Renal cortex interstitium (tissue), 11 donors: ENCODE results near the gene ARFRP1. TPM values are rescaled to one million over a fixed set of nuclear protein-coding genes. Genes with fewer than 3 reads are reported as not detected.
"Not testable (repeated sequence)": the region's sequence is repeated elsewhere in the genome, so short reads cannot be mapped to it uniquely, and the experiment has no call there.

Experiments
- DNase-seq, 11 donors: peaks; one replicate each; pipeline ENCODE4 v3.0.0-alpha.2; 2013; ENCODE audit warnings: low read depth in 9 of 11, low spot score in 4 of 11; ENCODE audit errors: extremely low read depth in 1 of 11
- polyA plus RNA-seq, 3 donors: library from polyadenylated mRNA; unstranded; fragments of 120-200 nt; gene quantifications; one replicate each; pipeline ENCODE4 v1.2.1, GENCODE V29; 2013; ENCODE audit not compliant: insufficient read length in 3 of 3

The ARFRP1 gene
- polyA plus RNA-seq, 3 donors, result 28.3 to 37.0 (median 36.2) TPM

GRCh38 chr20:63736893-63737694 lies 29.3 kb upstream of the ARFRP1 start:
- DNase-seq, result no peak

DNA sequence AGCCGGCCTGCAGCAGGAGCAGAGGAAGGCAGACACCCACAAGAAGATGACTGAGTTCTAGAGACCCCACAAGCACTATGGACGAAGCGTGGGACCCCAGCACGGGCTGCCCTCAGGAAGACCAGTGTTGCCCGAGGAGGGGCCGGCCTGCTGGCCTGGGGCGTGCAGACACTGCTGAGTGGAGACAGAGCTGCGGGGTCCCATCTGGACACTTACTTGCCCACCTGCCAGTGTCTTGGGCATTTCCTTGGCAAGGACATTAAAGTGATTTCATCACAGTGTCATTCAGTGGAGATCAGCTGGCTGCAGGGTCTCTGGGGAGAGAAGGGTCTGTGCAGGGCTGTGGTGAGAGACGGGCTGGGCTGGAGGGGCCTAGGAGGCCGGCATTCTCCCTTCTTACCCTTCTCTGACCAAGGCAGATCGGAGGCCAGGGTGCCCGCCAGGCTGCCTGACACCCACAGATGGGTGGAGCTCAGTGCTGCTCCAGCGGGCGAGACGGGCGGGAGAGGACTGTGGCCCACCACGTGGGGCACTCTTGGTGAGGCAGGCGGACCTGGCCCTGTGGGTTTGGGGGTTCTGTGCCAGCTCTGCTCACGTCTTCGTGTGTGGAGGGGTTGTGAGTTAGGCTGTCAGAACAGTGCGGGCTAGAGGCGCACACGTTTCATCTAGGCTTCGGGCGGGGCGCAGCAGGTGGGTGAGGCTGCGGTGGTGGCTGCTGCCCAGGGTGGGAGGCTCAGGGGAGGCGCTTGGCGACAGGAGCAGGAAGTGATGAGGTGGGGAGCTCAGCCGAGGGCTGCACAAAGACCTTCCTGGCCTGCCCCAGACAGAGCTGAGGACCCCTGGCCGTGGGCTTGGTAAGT lies 28.3 kb upstream of the ARFRP1 start, which contains the start of gene LIME1:
TSS of gene LIME1 (plus strand) at position 806 of the 860 bp plus-strand sequence. CDS start 886 bp downstream, outside the sequence.
- no peak for DNase-seq

DNA sequence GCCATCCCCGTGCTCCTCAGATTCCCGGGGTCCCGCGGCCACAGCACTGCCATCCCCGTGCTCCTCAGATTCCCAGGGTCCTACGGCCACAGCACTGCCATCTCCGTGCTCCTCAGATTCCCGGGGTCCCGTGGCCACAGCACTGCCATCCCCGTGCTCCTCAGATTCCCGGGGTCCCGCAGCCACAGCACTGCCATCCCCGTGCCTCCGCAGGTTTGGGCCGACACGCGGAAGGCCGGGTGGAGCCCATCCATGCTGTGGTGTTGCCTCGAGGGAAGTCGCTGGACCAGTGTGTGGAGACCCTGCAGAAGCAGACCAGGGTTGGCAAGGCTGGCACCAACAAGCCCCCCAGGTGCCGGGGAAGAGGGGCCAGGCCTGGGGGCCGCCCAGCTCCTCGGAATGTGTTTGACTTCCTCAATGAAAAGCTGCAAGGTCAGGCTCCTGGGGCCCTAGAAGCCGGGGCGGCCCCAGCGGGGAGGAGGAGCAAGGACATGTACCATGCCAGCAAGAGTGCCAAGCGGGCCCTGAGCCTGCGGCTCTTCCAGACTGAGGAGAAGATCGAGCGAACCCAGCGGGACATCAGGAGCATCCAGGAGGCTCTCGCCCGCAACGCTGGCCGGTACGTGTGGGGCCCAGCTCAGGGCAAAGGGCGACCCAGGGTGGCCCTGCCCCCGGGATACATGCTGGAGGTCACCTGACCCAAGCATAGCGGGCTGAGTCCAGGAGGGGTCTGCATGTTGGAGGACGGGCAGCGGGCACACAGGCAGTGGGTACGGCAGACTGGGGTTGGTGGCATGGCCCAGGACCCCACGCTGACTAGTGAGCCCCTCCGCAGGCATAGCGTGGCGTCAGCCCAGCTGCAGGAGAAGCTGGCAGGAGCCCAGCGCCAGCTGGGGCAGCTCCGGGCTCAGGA lies 27.4 kb upstream of the ARFRP1 start:
- DNase-seq, result no peak

DNA sequence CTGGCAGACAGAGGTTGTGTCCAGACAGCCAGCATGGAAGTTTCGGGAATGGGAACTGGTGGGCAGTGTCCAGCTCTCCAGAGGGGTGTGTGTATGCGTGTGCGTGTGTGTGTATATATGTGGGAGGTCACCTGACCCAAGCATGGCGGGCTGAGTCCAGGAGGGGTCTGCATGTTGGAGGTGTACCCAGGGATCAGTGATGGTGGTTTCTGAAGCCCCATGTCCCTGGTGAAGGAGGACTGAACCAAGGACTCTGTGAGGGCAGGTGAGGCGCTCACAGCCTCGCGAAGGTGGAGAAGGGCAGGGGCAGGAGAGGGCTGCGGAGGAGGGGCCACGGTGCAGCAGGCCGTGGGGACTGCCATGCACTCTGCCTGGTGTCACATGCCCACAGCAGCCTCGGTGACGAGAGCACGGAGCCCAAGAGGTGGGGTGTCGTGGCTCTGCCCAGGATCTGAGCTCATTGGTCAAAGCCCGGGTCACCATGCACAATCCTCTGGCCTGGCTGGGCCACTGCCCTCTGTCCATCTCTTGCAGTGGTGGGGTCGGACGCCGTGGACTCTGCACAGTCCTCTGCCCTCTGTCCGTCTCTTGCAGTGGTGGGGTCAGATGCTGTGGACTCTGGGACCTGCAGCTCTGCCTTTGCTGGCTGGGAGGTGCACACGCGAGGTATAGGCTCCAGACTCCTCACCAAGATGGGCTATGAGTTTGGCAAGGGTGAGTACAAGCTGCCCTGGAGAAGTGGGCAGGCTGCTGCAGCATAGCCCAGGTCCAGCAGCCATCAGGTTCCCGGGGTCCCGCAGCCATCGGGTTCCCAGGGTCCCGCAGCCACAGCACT lies 26.6 kb upstream of the ARFRP1 start:
- DNase-seq, result no peak

- DNase-seq, result no peak
Observed at GRCh38 chr20:63733579-63734081, 25.9 kb upstream of the ARFRP1 start.

DNA sequence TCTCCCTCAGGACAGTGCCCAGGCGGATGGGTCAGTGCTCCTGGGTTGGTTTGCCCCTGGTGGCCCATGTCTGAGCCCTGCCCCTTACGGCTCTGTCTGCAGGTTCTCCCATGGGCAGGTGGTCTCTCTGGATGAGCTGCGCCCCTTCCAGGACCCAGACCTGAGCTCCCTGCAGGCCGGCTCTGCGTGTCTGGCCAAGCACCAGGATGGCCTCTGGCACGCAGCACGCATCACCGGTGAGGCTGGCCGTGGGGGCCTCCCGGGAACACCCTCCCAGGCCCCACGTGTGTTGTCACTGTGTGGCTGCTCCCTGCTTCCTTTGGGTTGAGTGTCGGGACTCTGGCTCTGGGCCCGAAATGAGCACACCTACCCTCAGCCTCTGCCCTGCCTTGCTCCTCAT lies 25.3 kb upstream of the ARFRP1 start:
- no peak for DNase-seq

GRCh38 chr20:63732118-63733095 lies 24.6 kb upstream of the ARFRP1 start:
- DNase-seq, result no peak

GRCh38 chr20:63731410-63731809 lies 23.6 kb upstream of the ARFRP1 start:
- no peak for DNase-seq

DNA sequence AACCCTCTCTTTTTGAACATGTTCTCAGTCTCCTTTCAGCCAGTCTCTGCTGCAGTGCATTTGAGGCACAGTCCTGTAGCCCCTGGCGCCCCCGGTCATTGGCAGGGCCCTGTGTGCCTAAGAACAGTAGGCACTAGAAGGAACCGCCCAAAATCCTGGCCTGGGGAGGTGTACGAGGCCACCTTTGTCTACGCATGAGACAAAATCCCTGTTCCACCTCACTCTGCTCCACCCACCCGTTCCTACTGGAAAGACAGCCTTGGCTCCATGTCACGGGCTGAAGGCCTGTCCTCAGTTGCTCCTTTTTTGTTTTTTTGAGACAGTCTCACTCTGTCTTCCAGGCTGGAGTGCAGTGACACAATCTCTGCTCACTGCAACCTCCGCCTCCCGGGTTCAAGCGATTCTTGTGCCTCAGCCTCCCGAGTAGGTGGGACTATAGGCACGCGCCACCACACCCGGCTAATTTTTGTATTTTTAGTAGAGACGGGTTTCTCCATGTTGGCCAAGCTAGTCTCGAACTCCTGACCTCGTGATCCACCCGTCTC lies 22.5 kb upstream of the ARFRP1 start:
- DNase-seq, result not testable (repeated sequence)

DNA sequence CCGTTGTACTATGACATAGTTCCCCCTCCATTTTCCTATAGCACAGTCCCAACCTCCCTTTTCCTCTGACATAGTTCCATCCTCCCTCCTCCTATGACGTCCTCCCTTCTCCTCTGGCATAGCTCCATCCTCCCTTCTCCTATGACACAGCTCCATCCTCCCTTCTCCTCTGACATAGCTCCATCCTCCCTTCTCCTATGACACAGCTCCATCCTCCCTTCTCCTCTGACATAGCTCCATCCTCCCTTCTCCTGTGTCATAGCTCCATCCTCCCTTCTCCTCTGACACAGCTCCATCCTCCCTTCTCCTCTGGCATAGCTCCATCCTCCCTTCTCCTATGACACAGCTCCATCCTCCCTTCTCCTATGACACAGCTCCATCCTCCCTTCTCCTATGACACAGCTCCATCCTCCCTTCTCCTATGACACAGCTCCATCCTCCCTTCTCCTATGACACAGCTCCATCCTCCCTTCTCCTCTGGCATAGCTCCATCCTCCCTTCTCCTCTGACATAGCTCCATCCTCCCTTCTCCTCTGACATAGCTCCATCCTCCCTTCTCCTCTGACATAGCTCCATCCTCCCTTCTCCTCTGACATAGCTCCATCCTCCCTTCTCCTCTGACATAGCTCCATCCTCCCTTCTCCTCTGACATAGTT lies 15.3 kb upstream of the ARFRP1 start:
- DNase-seq, result not testable (repeated sequence)

GRCh38 chr20:63718996-63719395 lies 11.2 kb upstream of the ARFRP1 start:
- no peak for DNase-seq

- DNase-seq, result no peak
Observed at GRCh38 chr20:63714858-63715257, 7.1 kb upstream of the ARFRP1 start.

DNA sequence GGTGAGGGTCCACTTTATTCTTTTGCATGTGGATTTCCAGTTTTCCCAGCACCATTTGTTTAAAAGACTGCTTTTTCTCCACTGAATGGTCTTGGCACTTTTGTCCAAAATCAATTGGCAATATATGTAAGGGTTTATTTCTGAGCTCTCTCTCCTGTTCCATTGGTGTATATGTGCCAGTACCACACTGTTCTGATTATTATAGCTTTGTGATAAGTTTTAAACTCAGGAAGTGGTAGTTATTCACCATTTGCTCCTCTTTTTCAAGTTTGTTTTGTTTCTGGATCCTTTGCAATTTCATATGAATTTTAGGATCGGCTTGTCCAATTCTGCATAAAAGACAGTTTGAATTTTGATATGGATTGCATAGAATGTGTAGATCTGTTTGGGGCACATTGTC lies 4.4 kb upstream of the ARFRP1 start:
- DNase-seq, result no peak

DNA sequence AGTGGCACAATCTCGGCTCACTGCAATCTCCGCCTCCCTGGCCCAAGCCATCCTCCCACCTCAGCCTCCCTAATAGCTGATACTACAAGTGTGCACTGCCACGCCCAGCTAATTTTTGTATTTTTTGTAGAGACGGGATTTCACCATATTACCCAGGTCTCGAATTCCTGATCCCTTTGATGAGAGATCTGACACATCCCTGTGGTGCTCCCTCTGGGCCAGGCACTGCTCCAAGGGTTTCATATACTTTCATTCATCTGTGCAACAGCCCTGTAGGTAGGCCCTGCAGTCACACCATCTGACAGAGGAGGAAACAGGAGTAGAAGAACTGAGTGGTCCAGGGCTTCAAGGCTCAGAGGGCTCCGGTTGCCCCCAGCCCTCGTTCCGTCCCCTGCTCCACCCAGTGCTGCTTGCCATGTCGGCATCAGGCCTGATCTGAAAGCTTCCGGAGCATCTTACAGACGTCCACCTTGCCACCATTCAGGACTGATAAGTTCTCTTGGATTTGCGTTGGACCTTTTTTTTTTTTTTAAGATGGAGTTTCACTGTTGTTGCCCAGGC lies 3.4 kb upstream of the ARFRP1 start:
- no peak for DNase-seq

GRCh38 chr20:63709149-63709527 lies 1.4 kb upstream of the ARFRP1 start:
- no peak for DNase-seq
